DMS 273 (cell line): ENCODE data around the gene RFTN1.

Experiments
- DNase-seq: peaks from one replicate; lab custom pipeline; 2025; ENCODE audit not compliant: unreplicated experiment; lab: John Stamatoyannopoulos, UW

Gene RFTN1

DNA sequence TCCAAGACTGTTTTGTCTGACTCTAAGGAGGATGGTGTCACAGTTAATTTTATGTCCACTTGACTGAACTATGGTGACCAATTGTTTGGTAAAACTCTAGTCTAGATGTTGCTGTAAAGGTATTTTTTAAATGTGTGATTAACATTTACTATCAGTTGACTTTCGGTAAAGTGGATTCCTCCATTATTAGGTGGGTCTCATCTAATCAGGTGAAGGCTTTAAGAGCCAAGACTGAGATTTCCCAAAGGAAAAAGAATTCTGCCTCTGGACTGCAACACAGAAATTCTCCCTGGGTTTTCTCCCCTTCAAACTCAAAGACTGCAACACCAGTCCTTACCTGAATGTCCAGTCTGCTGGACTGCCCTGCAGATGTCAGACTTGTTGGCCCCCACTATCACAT, 129.6 kb downstream of the RFTN1 start:
- DNase-seq = no peak

DNA sequence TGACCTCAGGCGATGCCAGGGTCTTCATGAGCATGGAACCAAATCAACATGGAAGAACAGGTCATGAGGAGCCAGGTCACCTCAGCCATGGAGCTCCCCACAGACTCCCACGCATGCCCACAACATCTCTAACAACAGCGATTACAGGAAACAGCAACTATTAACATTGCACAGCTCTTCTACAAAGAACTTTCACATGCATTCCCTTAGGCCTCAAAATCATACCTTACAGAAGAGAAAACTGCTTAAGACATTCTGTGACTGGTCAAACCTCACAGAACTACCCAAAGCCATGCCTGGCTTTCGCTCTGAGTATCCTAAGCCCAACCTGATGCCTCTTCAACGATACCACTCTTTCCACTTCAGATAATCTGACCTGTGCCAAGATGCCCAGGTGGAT, 130.7 kb downstream of the RFTN1 start:
- no peak for DNase-seq

DNA sequence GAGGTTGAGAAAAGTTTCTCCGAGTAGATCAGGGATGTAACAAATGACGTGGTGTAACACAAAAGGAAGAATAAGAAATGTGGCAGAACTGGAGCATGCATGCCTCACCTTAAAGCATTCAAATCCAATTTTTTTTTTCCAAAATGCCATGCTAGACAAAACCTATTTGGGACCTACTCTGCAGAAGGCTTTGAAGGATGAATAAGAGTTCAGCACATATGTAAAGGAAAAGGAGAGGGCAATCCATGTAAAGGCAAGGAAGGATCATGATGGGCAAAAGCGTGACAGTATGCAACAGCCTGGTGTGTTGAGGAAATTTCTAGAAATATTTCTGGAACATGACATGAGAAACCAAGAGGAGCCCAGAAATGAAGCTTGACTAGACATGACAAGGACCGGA, 132.1 kb downstream of the RFTN1 start:
- DNase-seq = no peak

DNA sequence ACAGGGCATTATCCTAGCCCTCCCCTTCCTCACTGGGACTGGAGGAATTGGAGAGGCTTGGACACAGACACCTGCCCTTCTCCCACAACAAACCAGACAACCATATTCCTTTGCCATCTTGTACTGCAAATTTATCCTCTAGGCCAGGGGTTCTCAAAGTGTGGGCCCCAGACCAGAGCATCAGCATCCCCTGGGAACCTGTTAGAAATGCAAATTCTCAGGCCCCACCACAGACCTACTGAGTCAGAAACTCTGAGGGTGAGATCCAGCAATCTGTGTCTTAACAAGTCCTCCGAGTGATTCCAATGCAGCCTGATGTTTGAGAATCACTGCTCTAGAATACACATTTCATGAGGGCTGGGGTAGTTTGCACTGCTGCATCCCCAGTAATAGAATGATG, 133.1 kb downstream of the RFTN1 start:
- no peak for DNase-seq

DNA sequence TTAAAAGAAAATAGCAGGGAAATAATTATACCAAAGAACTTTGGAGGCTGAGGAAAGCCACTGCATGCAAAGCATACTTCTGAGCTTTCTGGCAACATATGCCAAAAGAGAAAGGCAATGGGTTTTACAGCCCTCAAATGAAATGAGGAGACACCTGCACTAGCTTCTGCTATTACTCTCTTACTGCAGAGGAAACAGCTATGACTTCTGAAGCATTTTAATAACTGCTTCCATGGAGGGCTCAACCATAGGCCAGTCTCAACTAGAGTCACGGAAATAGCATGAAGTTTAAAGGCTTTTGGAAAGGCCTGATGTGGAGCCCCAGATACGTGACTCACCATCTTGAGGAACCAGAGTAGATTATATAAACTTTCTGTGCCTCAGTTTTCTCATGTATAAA, 133.7 kb downstream of the RFTN1 start:
- DNase-seq = no peak

DNA sequence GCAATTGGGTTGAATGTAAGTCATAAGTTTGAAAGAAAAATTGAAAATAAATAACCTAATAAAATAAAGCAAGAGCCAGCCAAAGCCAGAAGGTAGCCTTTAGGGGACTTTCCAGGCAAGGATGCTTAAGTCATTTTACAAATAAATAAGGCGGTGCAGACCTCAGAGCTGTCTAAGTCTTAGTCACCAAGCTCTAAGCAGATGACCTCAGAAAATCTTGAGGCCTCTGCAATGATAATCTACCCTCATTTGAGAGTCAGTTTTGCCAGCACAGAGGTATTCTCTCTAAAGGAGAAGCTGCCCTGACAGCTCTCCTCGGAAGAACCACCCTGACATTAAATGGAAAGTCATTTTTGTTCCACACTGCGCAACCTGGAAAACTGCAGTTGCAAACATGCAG, 134.6 kb downstream of the RFTN1 start:
- DNase-seq = no peak

DNA sequence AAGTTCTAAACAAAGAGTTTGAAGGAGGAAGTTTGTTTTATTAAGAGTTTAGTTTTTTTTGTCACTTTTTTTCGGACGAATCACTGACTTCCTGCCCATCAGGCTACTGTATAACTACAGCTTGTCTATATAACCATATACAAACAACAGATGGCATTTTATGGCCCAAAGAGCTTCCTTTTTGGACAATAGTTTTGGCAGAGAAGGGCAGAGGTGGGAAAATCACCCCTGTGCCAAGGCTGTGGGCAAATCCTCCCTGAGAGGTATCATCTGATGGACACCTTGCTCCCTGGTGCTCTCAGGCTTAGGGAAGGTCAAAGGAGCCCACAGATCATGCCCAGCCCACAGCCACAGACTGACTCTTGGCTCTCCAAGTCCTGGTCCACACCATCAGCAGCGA, 135.1 kb downstream of the RFTN1 start:
- DNase-seq = no peak

DNA sequence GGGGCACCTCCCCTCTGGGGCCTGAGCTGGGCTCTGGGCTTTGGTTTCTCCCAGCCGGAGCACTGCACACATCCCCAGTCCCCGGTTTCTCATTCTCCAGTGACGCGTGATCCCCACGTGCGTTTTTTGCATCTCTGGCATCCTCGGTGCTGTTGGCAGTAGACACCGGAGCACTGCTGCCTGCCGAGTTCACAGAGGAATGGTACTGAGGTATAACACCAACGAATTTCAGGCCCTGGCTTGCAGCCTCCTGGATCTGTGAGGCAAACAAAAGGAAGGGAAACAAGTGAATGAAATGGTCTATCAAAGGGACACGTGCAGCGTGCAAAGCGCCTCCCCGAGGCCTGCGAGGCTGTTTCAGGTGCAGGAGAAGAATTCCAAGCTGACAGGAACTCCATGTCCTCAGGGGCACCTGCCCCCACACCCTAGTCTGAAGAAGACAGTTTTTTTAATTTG, 135.6 kb downstream of the RFTN1 start:
- DNase-seq = no peak

DNA sequence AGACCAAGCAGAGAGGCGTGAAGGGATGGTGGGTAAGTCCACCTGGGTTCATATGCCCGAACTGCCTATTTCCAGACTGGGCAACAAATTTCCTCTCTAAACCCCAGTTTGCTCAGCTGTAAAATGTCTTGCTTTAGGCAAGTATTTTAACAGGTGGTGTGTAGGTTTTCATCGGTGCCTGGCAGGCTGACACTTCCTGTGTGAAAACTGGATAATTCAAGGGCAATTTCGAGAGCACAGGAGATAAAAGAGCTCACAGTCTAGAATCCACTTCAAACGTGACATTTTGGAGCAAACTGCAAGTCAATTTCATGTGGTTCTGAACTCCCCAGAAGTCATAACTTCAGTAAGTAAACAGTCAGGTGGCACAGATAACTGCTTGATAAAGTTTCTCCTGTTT, 136.3 kb downstream of the RFTN1 start:
- DNase-seq = no peak

DNA sequence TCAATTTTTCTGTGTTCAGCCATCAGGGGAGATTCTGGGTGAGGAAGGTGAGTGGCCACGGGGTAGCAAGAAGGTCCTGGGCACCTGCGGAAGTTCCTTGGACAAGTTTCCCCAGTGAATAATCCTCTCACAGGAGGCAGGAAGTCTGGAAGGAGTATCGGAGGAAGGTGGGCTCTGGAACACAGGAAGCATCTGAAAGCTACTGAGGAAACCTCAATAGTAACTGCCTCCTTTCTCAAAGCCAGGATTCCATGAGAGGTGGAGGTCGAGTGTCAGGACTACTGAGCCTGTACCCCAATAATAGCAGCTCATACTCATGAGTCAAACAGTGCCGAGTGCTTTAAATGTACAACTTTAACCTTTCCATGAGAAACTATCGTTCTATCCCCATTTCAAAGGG, 137.6 kb downstream of the RFTN1 start:
- DNase-seq = no peak

DNA sequence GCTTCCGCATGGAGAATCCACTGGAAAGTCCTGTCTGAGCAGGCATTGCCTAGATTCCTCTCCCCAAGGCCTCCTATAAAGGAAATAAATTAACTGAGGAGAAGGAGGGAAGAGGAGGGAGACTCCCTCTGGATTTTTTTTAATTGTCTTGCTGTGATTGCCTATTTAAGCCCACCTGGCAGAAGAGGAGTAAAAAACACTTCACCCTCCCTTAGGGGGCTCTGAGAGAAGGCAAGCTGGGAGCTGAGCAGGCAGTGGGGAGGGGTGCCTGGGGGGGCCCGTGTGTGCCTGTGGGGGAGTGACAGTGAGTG, 138.6 kb downstream of the RFTN1 start:
- no peak for DNase-seq

DNA sequence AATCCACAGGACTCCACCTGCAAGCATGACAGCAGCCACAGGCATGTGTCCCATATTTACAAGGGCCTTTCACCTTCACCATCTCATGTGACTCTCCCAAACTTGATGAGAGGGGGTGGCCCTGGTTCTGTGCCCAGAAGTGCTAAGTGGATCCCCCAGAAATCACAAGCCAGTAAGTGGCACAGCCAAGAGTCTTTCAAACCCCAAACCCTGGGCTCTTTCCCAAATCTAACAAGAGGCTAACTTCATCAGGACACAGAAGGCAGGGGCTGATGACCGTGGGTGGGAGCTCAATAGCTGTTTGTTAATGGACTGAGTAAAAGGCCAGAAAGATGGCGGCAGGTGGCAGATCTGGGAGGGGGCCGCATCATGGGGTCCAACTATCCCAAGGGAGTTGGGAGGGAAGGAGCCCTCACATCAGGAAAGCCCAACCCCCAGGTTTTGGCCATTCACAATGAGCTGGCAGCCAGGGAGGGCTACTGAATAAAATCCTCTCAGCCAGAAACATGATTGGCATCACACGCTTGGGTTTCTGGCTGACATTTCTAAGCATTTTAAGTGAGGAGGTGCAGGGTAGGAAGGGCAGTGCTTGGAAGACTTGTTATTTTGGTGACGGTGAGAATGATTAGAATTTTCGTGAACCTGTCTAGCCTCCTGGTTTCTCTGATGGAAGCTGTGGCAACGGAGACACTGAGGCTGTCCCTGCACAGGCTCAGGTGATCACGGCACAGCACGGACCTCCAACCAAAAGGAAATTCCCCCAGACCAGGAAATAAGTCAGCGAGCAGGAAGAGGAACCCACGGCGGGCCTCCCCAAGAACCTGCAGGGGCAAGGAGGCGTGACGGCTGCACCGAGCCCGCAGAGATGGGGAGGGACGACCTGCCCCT, 139.2 kb downstream of the RFTN1 start:
- DNase-seq = no peak

DNA sequence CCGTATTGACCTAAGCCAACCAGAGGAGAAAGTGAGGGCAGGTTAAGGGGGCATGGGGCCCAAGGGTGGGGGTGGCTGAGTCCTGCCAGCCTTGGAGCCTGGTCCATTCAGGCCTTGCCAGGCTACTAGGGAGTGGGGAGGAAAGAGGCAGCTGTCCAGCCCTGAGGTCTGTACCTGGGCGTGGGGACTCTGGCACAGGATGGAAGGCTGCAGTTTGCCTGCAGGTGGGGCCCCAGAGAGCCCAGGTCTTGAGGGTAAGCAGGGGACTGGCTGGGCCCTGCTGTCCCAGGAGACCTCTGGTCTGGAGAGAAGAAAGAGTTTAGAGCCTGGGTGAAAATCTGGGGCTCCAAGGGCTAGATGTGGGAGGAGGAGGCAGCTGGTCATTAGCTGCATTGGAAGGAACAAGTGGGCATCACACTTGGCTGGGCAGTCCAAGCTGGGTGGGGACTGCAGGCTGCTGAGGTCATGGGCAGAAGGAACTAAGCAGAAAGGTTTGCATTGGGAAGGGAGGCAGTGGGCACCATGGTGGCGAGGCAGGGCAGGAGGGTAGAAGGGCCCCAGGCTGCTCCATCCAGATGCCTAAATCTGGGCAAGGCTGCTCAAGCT, 140.1 kb downstream of the RFTN1 start:
- no peak for DNase-seq

DNA sequence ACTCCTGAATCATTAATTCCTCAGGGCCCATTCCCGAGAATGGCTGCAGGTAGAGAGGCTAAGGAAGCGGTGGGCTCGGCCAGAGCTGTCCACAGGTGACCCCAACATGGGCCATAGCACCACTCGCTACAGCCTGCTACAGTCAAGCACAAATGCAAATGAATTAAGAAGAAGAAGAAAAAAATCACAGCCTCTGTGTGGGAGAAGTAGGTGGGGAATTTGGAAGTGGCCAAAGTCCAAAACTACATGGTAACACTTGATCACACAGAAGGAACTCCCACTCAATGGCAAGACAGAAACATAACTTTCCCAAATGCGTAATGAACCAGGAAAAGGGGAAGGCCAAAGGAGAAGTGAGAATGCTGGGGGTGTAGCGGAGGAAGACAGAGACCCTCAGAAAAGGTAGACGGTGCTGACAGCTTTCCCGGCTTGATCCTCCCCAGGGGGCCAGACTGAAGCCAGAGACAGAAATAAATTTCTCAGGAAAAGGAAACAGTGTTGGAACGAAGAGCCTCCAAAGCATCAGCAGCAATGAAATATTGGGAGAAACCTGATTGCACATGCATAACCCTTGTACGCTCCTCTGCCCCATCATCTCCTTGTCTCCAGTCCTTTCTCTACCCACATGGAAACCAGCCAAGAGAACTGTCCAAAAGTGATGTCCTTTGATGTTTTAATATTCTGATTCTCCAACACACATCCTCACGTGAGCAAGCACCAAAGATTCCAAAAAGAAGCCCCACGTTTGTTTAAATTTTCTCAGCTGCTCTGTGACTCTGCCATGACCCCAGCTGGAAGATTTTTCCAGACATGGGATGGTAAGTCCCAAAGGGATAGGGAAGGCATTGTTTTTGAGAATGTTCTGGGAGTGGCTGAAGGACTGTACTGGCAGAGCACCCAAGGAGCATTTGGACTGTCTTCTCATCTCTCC, 140.9 kb downstream of the RFTN1 start:
- DNase-seq = no peak

DNA sequence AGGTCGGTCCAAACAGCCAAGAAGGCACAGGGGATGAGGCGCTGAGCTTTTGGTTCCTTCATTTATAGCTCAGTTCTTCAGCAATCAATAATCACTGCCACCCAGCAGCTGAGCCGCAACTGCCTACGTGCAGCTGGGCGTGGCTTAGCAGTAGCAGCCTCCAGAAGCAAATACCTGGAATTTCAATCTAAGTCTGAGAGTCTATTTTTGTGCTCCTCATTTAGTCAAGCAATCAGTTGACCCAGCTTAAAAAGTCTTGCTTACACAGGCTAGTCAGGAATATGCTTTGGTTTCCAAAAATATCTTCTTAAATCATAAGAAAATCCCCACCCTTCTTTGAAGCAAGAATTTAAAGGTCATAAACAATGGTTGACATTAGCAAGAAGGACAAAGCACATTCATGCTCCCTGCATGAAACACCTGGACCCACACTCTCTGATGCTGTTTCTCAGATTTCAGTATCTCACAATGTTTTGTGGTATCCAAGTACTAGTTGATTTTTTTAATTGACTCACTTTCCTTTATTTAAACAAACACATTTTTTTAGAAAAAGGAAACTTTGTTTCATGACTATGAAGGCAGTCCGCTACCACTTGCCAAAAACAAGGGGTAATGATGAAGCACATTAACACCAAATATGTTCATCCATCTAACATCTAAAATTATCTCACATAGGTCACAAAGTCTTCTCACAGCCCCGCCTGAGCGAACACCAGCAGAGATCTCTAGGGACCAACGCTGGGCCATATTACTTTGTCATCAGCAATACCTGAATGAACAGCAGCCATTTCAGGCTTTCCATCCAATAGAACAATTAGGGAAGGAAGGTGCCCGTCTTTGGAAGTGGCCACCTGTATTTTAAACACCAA, 142.4 kb downstream of the RFTN1 start:
- no peak for DNase-seq

DNA sequence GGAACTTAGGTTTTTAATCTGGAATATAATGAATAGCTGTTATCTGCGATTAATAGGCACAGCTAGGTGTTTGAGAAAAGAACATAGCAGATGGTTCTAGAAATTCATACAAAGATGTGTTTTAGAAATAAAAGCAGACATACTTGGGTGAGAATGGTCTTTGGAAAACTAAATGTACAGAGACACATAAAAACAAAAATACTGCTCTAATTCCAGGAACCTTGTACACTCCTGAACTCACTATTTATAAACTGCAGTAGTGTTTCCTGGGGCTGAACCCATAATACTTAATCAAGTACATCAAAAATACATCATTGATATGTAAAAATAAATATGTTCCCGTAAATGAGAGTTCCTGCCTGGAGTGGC, 143.0 kb downstream of the RFTN1 start:
- no peak for DNase-seq

DNA sequence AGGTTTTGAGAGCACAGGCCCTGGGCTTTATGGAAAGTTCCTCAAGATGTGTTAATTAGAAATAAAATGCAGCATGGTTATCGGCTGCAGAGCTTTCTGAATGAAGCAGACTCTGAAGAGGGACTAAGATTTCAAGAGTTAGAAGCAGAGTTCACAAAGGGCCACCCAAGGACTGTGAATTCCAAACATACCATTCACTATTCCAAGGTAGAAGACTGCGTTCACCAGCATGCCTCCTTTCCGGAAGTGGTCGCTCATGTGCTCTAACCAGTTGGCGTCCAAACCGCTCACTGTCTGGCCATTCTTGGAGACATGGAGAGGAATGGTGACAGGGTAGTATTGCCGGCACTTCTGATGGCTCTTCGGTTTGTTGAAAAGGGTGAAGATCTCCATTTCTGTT, 143.6 kb downstream of the RFTN1 start:
- no peak for DNase-seq

DNA sequence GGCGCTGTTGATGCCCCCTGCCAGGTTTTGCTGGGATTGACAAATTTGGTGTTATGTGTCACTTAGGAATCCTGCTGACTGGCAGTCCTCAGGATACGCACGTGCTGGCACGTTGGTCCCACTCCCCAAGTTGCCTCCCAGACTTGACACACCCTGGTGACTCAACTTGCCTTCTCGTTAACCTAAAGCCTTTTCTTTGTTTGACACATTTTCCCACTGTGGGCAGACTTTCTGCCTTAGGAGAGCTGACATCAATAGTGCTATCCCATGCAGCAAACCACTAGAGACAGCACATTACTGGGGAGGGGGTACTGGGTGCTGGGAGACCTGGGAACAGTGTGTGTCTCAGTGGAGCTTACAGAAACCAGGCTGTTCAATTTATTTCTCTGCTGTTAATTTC, 144.2 kb downstream of the RFTN1 start:
- DNase-seq = no peak

DNA sequence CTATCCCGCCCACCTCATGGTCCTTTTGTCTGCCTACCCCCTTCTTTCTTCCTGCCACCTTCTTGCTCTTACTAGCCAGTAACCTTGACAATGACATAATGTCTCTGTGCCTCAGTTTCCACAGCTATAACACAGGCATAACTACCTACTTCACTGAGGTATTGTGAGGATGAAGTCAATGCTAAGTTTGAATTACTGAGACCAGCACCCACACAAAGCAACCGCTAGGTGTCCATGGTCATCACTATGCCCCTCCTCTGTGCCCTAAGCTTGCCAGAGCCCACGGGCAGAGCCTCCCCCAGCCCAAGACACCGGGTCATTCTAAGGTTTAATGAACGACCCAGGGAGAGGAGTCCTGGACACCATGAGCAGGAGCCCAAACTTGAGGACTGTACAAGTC, 146.9 kb downstream of the RFTN1 start:
- no peak for DNase-seq

DNA sequence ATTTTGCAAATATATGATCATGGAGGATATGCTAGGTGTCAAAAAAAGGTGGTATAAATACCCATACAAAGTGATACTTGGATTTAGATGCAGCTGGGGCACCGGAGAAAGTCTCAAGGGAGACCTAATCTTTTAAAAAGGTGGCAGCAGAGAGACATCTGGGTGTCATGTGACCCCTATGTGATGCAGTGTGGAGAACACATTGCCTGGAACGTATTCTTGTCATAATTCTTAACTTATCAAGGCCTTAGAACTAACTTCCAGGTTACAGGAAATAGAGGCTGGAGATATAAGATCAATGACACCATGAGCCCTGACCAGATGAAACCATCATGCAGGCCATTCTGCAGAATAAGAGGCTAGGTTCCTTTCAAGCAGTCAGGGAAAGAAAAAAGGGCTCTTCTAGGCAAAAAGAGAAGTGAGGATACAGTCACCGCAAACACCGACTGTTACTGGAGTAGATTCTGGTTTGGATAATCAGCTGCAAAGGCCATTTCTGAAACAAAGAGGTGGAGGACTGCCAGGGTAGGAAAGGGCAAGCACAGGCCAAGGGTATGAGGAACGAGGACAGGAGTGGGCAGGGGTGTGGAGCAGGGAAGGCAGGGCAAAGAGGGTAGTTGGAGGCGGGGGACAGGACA, 147.9 kb downstream of the RFTN1 start:
- DNase-seq = no peak
